Neuronal stem cell (in vitro differentiated cells): ENCODE measurements around the gene NSD1.
A peak's percentile ranks its signal among the peaks of the same experiment; 100 is the strongest.

Source experiments
- DNase-seq: peaks from one replicate; pipeline ENCODE4 v3.0.0-alpha.2; 2013; ENCODE audit warnings: low spot score
- H2AFZ ChIP-seq: one replicate; pipeline ENCODE4 v1.6.1; 2013; ENCODE audit warnings: mild to moderate bottlenecking, low read length, inconsistent platforms
- H2AK5ac ChIP-seq: 2 replicates; pipeline ENCODE4 v1.6.1; 2013; ENCODE audit warnings: low read depth, mild to moderate bottlenecking, inconsistent platforms, low read length, moderate library complexity, mixed read lengths
- H2BK120ac ChIP-seq: 2 replicates; pipeline ENCODE4 v1.6.1; 2013; ENCODE audit warnings: low read depth, mild to moderate bottlenecking, inconsistent platforms, low read length, moderate library complexity, mixed read lengths
- H2BK12ac ChIP-seq: one replicate; pipeline ENCODE4 v1.6.1; 2013; ENCODE audit warnings: low read length, inconsistent platforms
- H2BK15ac ChIP-seq: 2 replicates; pipeline ENCODE4 v1.6.1; 2013; ENCODE audit warnings: mild to moderate bottlenecking, low read length, inconsistent platforms, mixed read lengths
- H2BK5ac ChIP-seq: one replicate; pipeline ENCODE4 v1.6.1; 2013; ENCODE audit warnings: inconsistent platforms, mild to moderate bottlenecking, low read length, moderate library complexity
- H3K14ac ChIP-seq: one replicate; pipeline ENCODE4 v1.6.1; 2013; ENCODE audit warnings: low read length, inconsistent platforms
- H3K18ac ChIP-seq: 2 replicates; pipeline ENCODE4 v1.6.1; 2013; ENCODE audit warnings: low read length, inconsistent platforms
- H3K23ac ChIP-seq: 2 replicates; pipeline ENCODE4 v1.6.1; 2013; ENCODE audit warnings: low read depth, mild to moderate bottlenecking, mixed read lengths, low read length, inconsistent platforms; ENCODE audit not compliant: poor library complexity
- H3K27ac ChIP-seq: replicated peaks from 3 replicates; pipeline ENCODE4 v1.5.1; 2013; ENCODE audit warnings: low read length, inconsistent platforms
- H3K27me3 ChIP-seq, 3 experiments: 2 replicates each; pipeline ENCODE4 v1.6.1; 2013; ENCODE audit warnings: low read length in 3 of 3, mild to moderate bottlenecking in 2 of 3, inconsistent platforms in 1 of 3, low read depth in 1 of 3, mixed read lengths in 1 of 3, moderate library complexity in 1 of 3; ENCODE audit not compliant: control insufficient read depth in 3 of 3, insufficient read depth in 3 of 3
- H3K36me3 ChIP-seq, 2 donors: replicated peaks in 1 of 2; 2 replicates each; pipeline ENCODE4 v1.6.1; 2013; ENCODE audit warnings: low read length in 2 of 2; ENCODE audit not compliant: control insufficient read depth in 2 of 2, insufficient read depth in 2 of 2
- H3K4ac ChIP-seq: 2 replicates; pipeline ENCODE4 v1.6.1; 2013; ENCODE audit warnings: inconsistent platforms, mild to moderate bottlenecking, low read length, moderate library complexity
- H3K4me1 ChIP-seq, 2 donors: 1 replicate in 1 of 2; 2 replicates in 1 of 2; pipeline ENCODE4 v1.6.1; 2013; ENCODE audit warnings: low read length in 2 of 2, low read depth in 1 of 2; ENCODE audit not compliant: control insufficient read depth in 2 of 2, insufficient read depth in 1 of 2
- H3K4me2 ChIP-seq: one replicate; pipeline ENCODE4 v1.6.1; 2013; ENCODE audit warnings: mild to moderate bottlenecking, low read length, inconsistent platforms; ENCODE audit not compliant: insufficient read depth, poor library complexity, severe bottlenecking
- H3K4me3 ChIP-seq, 2 donors: 2 replicates each; pipeline ENCODE4 v1.5.1; 2013; ENCODE audit warnings: low read length in 2 of 2, mild to moderate bottlenecking in 2 of 2, inconsistent platforms in 1 of 2, moderate library complexity in 1 of 2
- H3K79me1 ChIP-seq: one replicate; pipeline ENCODE4 v1.6.1; 2013; ENCODE audit warnings: low read depth, mild to moderate bottlenecking, inconsistent platforms, low read length, moderate library complexity
- H3K9ac ChIP-seq: one replicate; pipeline ENCODE4 v1.6.1; 2013; ENCODE audit warnings: mild to moderate bottlenecking, low read depth, low read length, inconsistent platforms; ENCODE audit not compliant: poor library complexity
- H3K9me3 ChIP-seq, 2 donors: replicated peaks in 1 of 2; 2 replicates each; pipeline versions ENCODE3 to v1.6.1; 2013; ENCODE audit warnings: low read length in 2 of 2, mild to moderate bottlenecking in 2 of 2, inconsistent platforms in 1 of 2, low read depth in 1 of 2, mixed read lengths in 1 of 2, moderate library complexity in 1 of 2; ENCODE audit not compliant: control insufficient read depth in 2 of 2, insufficient read depth in 1 of 2
- H4K8ac ChIP-seq: one replicate; pipeline ENCODE4 v1.6.1; 2013; ENCODE audit warnings: low read depth, mild to moderate bottlenecking, inconsistent platforms, low read length, moderate library complexity
- H4K91ac ChIP-seq: one replicate; pipeline ENCODE4 v1.6.1; 2013; ENCODE audit warnings: low read length, low read depth, mild to moderate bottlenecking, inconsistent platforms; ENCODE audit not compliant: poor library complexity
- WGBS, 2 donors: extraction: QIAGEN DNeasy Blood & Tissue Kit; methylation state at CpG; one replicate each; pipeline ENCODE4 v1.1.7; 2013; ENCODE audit warnings: missing lambda C conversion rate in 2 of 2, mixed read lengths in 1 of 2; ENCODE audit not compliant: insufficient read length in 2 of 2, insufficient replicate concordance in 1 of 2; ENCODE audit errors: extremely low coverage in 2 of 2; 5-methylcytosine and 5-hydroxymethylcytosine counted together

The NSD1 gene

DNA sequence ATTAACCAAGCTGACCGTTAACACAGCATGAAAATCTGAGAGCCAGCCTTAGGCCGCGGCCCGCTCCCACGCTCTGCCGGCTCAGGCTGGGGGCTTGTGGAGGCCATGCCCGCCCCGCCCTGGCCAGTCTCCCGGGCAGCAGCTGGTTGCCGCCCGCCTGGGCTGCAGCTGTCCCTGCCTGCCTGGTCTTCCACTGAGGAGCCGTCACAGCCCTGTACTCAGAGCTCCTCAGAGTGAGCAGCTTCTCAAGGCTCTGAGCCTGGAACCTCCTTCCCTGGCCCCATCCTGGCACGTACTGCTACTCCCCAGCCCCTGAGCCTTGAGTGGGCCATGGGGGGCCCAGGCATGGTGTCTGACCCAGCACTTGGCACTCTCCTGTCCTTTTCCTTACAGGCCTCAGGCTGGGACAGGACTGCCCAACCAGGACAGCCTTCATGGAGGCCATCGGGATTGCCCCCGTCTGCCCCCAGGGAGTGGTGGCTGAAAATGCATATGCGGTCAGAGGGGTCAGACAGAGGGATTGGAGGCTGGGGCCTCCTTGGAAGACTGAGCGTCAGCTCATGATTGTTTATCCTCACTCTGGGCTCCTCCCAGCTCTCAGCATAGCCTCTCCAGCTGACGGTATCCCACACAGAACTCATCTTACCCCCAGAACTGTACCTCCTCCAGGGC lies 35.0 kb upstream of the NSD1 start:
- peaks cover 0 to 29% (median 0%) of the 10 kb centered on the region in 3 experiments for H3K27me3 ChIP-seq

DNA sequence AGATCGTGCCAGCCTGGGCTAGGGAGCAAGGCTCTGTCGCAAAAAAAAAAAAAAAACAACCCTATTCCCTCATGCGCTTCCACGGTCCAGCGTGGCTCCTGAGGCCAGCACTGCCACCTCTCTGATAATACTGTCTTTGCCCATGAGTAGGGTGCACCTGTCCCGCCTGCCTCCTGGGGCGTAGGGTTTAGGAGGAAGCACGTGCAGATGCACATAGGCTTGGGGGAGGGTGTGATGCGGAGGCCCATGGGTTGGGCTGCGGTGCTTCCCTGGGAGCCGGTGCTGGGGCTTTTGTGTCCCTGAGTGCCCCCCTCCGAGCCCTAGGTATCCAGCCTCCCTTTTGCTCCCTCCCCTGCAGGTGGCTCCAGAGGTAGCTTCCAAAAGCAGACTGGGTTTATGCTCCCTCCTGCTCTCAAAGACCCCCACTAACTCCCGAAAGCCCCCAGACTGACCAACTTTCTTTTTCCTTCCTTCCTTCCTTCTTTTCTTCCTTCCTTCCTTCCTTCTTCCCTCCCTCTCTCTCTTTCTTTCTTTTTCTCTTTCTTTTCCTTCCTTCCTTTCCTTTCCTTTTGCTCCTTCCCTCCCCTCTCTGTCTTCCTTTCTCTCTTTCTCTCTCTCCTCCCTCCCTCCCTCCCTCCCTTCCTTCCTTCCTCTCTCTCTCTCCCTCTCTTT lies 34.0 kb upstream of the NSD1 start:
- no peak overlapping the region for H3K23ac ChIP-seq
- no peak overlapping the region for H3K4ac ChIP-seq
- no peak overlapping the region for H2BK5ac ChIP-seq
- no peak overlapping the region for H4K8ac ChIP-seq
- no peak overlapping the region for H2BK120ac ChIP-seq
- peak overlapping the region in 1 of 2 donors; percentile 5 for H3K4me3 ChIP-seq
- H3K14ac ChIP-seq, result no peak overlapping the region
- no peak overlapping the region for H2BK12ac ChIP-seq
- no peak overlapping the region for H3K27ac ChIP-seq
- H3K36me3 ChIP-seq, result peaks cover 0 to 6% of the 10 kb centered on the region in 2 donors
- H3K9ac ChIP-seq, result no peak overlapping the region
- no peak for DNase-seq
- peaks cover 0 to 29% (median 0%) of the 10 kb centered on the region in 3 experiments for H3K27me3 ChIP-seq
- H2AK5ac ChIP-seq, result peak overlapping the region; percentile 63
- WGBS, 2 donors, result no CpG with 5 or more reads among the region's 13 CpGs
- no peaks in the 10 kb centered on the region for H3K9me3 ChIP-seq
- no peak overlapping the region for H2AFZ ChIP-seq
- peaks cover 3% of the 10 kb centered on the region for H3K79me1 ChIP-seq
- peaks cover 5 to 9% of the 10 kb centered on the region in 2 donors for H3K4me1 ChIP-seq
- H3K18ac ChIP-seq, result peak overlapping the region; percentile 35
- no peak overlapping the region for H3K4me2 ChIP-seq
- H2BK15ac ChIP-seq, result peak overlapping the region; percentile 9
- H4K91ac ChIP-seq, result no peak overlapping the region

More for the DNA sequence above, 35.0 kb upstream of the NSD1 start:
- peak overlapping the region; percentile 80 for H3K23ac ChIP-seq
- peak overlapping the region; percentile 93 for H2AK5ac ChIP-seq
- H2BK12ac ChIP-seq, result no peak overlapping the region
- no peak overlapping the region for H3K27ac ChIP-seq
- H3K36me3 ChIP-seq, result peaks cover 0 to 6% of the 10 kb centered on the region in 2 donors
- H3K14ac ChIP-seq, result peak overlapping the region; percentile 58
- H3K9ac ChIP-seq, result peak overlapping the region; percentile 3
- H4K8ac ChIP-seq, result peak overlapping the region; percentile 50
- peaks cover 3% of the 10 kb centered on the region for H3K79me1 ChIP-seq
- peaks cover 5 to 13% of the 10 kb centered on the region in 2 donors for H3K4me1 ChIP-seq
- H3K4me3 ChIP-seq, result no peak overlapping the region
- no peak overlapping the region for H3K4ac ChIP-seq
- no peak overlapping the region for H3K4me2 ChIP-seq
- no peak overlapping the region for H4K91ac ChIP-seq
- peak overlapping the region; percentile 18 for H2BK5ac ChIP-seq
- DNase-seq, result no peak
- no CpG with 5 or more reads among the region's 18 CpGs for WGBS, 2 donors
- no peak overlapping the region for H2BK120ac ChIP-seq
- no peaks in the 10 kb centered on the region for H3K9me3 ChIP-seq
- H3K18ac ChIP-seq, result peak overlapping the region; percentile 9
- H2AFZ ChIP-seq, result peak overlapping the region; percentile 18
- H2BK15ac ChIP-seq, result peak overlapping the region; percentile 78

DNA sequence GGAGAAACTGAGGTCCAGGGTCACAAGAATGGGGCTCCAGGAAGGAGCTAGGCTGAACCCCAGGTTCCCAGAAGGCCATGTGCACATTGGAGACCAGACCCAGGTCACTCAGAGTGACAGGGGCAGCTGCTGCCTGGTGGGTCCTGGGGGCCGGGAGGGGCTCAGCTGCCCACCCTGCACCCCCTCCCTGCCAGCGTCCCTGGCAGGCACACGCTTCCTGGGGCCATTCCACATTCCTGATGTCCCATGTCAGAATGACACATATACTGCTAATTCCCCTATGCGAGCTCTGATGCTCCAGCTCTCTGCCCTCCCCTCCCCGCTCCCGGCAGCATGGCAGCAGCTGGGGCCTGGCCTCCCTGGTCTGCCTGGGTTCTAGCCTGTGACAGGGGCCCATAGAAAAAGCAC lies 32.9 kb upstream of the NSD1 start:
- H3K9ac ChIP-seq, result no peak overlapping the region
- H3K27me3 ChIP-seq, result peaks cover 0 to 26% (median 0%) of the 10 kb centered on the region in 3 experiments
- peak overlapping the region; percentile 38 for H3K18ac ChIP-seq
- no peak overlapping the region for H3K4me2 ChIP-seq
- no peak overlapping the region for H3K27ac ChIP-seq
- DNase-seq, result no peak
- peak overlapping the region; percentile 52 for H2AK5ac ChIP-seq
- H4K91ac ChIP-seq, result no peak overlapping the region
- H3K4me1 ChIP-seq, result peaks cover 3% of the 10 kb centered on the region in 2 donors
- peak overlapping the region; percentile 43 for H3K23ac ChIP-seq
- peaks cover 0 to 6% of the 10 kb centered on the region in 2 donors for H3K36me3 ChIP-seq
- H4K8ac ChIP-seq, result no peak overlapping the region
- H2BK12ac ChIP-seq, result no peak overlapping the region
- H3K14ac ChIP-seq, result no peak overlapping the region
- H2BK5ac ChIP-seq, result peak overlapping the region; percentile 13
- H3K79me1 ChIP-seq, result peaks cover 3% of the 10 kb centered on the region
- H3K4me3 ChIP-seq, result no peak overlapping the region
- peak overlapping the region; percentile 11 for H3K4ac ChIP-seq
- H2AFZ ChIP-seq, result no peak overlapping the region
- no CpG with 5 or more reads among the region's 6 CpGs for WGBS, 2 donors
- no peak overlapping the region for H2BK120ac ChIP-seq
- no peaks in the 10 kb centered on the region for H3K9me3 ChIP-seq
- H2BK15ac ChIP-seq, result no peak overlapping the region
